Retinal pigment epithelial cell (primary cell): Measurements from ENCODE around the gene MGP.

Experiments used
- DNase-seq: peaks from one replicate; pipeline ENCODE4 v3.0.0-alpha.2; 2010; ENCODE audit warnings: low read depth
- H3K4me3 ChIP-seq: 2 replicates; pipeline ENCODE4 v1.5.1; 2011; ENCODE audit warnings: mild to moderate bottlenecking, low read length, control low read depth, moderate library complexity
- CTCF ChIP-seq: conservative IDR thresholded peaks from 2 replicates; pipeline ENCODE4 v1.5.1; 2011; ENCODE audit warnings: low read depth, low read length, control low read depth, inconsistent platforms

MGP gene

GRCh38 chr12:14852880-14853279 is 32.8 kb downstream of the MGP start:
- no peak for TF ChIP-seq CTCF
- DNase-seq: no peak
- no peak overlapping the region for H3K4me3 ChIP-seq

DNA sequence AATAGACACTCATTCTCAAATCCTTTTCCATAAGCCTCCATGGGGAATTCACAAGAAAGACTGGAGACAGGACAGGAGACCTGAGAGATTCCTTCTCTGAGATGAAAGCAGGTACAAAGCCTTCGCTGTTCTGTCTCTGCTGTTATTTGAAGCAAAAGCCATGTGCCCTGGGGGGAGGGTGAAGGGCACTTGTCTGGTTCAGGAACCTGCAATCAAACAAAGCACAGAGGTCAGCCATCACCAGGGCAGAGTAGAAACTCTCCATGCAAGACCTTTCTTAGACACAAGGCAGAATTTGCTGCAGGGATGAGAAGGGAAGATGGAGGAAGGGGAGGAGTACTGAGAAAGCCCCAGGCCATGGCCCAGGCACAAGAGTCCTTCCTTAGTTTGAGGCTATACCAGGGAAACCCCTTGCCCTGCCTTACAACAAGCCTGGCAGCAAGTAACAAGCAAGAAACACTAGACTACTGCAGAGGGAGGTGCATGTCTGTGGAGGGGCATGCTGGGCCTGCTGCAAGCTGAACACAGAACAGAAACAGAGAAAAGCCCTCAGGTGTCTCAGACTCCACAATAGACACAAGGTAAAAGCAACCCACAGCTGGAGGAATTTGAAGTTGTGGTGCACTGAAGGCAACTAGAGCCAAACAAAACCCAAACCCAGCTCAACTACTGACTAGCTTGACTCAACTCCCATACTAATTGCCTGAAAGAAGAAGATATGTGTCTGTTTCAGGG is 34.6 kb downstream of the MGP start:
- no peak for TF ChIP-seq CTCF
- DNase-seq: no peak
- no peak overlapping the region for H3K4me3 ChIP-seq

DNA sequence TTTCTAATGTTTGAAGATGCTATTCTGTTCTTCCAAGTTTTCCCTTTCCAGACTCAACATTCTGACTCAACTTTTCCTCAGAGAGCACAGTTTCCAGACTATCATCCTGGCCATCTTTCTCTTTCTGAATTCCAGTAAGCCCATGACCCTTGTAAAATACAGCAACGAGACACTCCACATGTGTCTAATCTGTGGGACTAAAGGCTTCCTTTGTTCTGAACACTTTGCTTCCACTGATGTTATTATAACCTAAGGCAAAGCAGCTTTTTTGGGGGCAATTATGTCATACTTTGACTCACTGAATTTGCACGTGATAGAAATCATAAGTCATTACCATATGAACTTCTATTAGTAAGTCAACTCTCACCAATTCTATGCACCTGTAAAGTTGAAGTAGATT is 36.0 kb downstream of the MGP start:
- no peak for DNase-seq
- no peak overlapping the region for H3K4me3 ChIP-seq
- TF ChIP-seq CTCF: no peak

- no peak for DNase-seq
- no peak overlapping the region for H3K4me3 ChIP-seq
- TF ChIP-seq CTCF: no peak
These were observed 38.6 kb downstream of the MGP start for GRCh38 chr12:14846876-14847580.

GRCh38 chr12:14846042-14846587 is 39.5 kb downstream of the MGP start:
- no peak for DNase-seq
- H3K4me3 ChIP-seq: no peak overlapping the region
- no peak for TF ChIP-seq CTCF

- DNase-seq: no peak
- TF ChIP-seq CTCF: peak; percentile 71
- H3K4me3 ChIP-seq: no peak overlapping the region
These were observed 40.3 kb downstream of the MGP start for GRCh38 chr12:14845350-14845750.
